HCT116 (cell line): Measurements from ENCODE around the gene MORN2. TPM values are rescaled to one million over a fixed set of nuclear protein-coding genes. Genes with fewer than 3 reads are reported as not detected.

Experiments used
- ATAC-seq: fragments of 200-7000 bp; cut with Tn5 transposase; 2 replicates; pipeline ENCODE4 v1.9.1; 2020; ENCODE audit warnings: mild to moderate bottlenecking, moderate library complexity
- BruUV-seq: library from RNA; stranded (reverse); fragments of 400-500 nt; replicated peaks from 2 replicates; lab custom pipeline; 2021; lab: Mats Ljungman, UMichigan
- CTCF ChIA-PET: fragments of 300-600 bp; sonication (Branson Sonifier 250); formaldehyde crosslinking; loops from one replicate; lab custom pipeline; 2021; ENCODE audit warnings: antibody characterized with exemption; lab: Charles Lee
- POLR2A ChIA-PET: fragments of 300-600, 350-600 bp; sonication (Branson Sonifier 250); formaldehyde crosslinking; loops from one replicate; lab custom pipeline; 2021; ENCODE audit warnings: antibody characterized with exemption; lab: Charles Lee
- RAD21 ChIA-PET, 2 experiments: fragments of 300-600 bp; sonication (Branson Sonifier 250); formaldehyde crosslinking; loops; one replicate each; lab custom pipeline; 2023; ENCODE audit warnings: low total read pairs in 2 of 2; ENCODE audit not compliant: uncharacterized antibody in 2 of 2, unreplicated experiment in 2 of 2, low non-redundant PET in 1 of 2; lab: Charles Lee
- DNase-seq: peaks from one replicate; pipeline ENCODE4 v3.0.0-alpha.2; 2010; ENCODE audit warnings: low read depth, low spot score
- H2AFZ ChIP-seq: fragments of 200-600 bp; shearing (Covaris generic), sonication (generic); 2 replicates; pipeline ENCODE4 v1.6.1; 2017; ENCODE audit warnings: low read depth, mixed run types, mixed read lengths, antibody characterized with exemption, low read length; ENCODE audit not compliant: poor library complexity, severe bottlenecking
- H3K27ac ChIP-seq: 2 replicates; pipeline ENCODE4 v1.5.1; 2012; ENCODE audit warnings: low read depth, low read length
- H3K27me3 ChIP-seq: fragments of 200-600 bp; sonication (generic); 2 replicates; pipeline ENCODE4 v1.6.1; 2016; ENCODE audit warnings: mixed run types, low read length, mixed read lengths; ENCODE audit not compliant: insufficient read depth
- H3K36me3 ChIP-seq, 2 experiments: fragments of 200-500 bp in 1 of 2; fragments of 200-600 bp in 1 of 2; sonication (Bioruptor generic) in 1 of 2; sonication (generic) in 1 of 2; 2 replicates each; pipeline versions ENCODE4 v1.5.1 to v1.6.1; 2014 to 2016; ENCODE audit warnings: low read length in 2 of 2, inconsistent platforms in 1 of 2, mixed read lengths in 1 of 2, mixed run types in 1 of 2; ENCODE audit not compliant: insufficient read depth in 2 of 2, control insufficient read depth in 1 of 2
- H3K4me1 ChIP-seq, 2 experiments: fragments of 200-600 bp in 1 of 2; sonication (generic) in 1 of 2; 2 replicates each; pipeline versions ENCODE4 v1.5.1 to v1.6.1; 2012 to 2017; ENCODE audit warnings: low read length in 2 of 2, inconsistent platforms in 1 of 2, mild to moderate bottlenecking in 1 of 2, mixed read lengths in 1 of 2, mixed run types in 1 of 2, moderate library complexity in 1 of 2; ENCODE audit not compliant: insufficient read depth in 2 of 2, control insufficient read depth in 1 of 2
- H3K4me2 ChIP-seq: fragments of 200-600 bp; sonication (generic); 2 replicates; pipeline ENCODE4 v1.6.1; 2017; ENCODE audit warnings: mixed run types, low read length, mixed read lengths
- H3K4me3 ChIP-seq, 2 experiments: fragments of 200-600 bp in 1 of 2; sonication (generic) in 1 of 2; replicated peaks in 1 of 2; 2 replicates each; pipeline ENCODE4 v1.5.1; 2011 to 2016; ENCODE audit warnings: low read length in 2 of 2, control low read depth in 1 of 2, low read depth in 1 of 2, mild to moderate bottlenecking in 1 of 2, mixed read lengths in 1 of 2, mixed run types in 1 of 2
- H3K79me2 ChIP-seq: fragments of 200-600 bp; sonication (generic); 2 replicates; pipeline ENCODE4 v1.6.1; 2017; ENCODE audit warnings: mild to moderate bottlenecking, mixed run types, low read length, moderate library complexity, mixed read lengths; ENCODE audit not compliant: insufficient read depth
- H3K9ac ChIP-seq: fragments of 200-600 bp; sonication (generic); 2 replicates; pipeline ENCODE4 v1.6.1; 2016; ENCODE audit warnings: low read length, mixed read lengths
- H3K9me2 ChIP-seq: fragments of 200-600 bp; sonication (generic), shearing (Covaris generic); 2 replicates; pipeline ENCODE4 v1.6.1; 2017; ENCODE audit warnings: mixed run types, mild to moderate bottlenecking, moderate library complexity; ENCODE audit not compliant: insufficient read depth
- H3K9me3 ChIP-seq, 2 experiments: fragments of 200-500 bp in 1 of 2; fragments of 200-600 bp in 1 of 2; sonication (Bioruptor generic) in 1 of 2; sonication (generic) in 1 of 2; 2 replicates each; pipeline ENCODE4 v1.6.1; 2014 to 2017; ENCODE audit warnings: low read length in 2 of 2, mixed read lengths in 2 of 2, inconsistent platforms in 1 of 2, low read depth in 1 of 2, mild to moderate bottlenecking in 1 of 2, mixed run types in 1 of 2, moderate library complexity in 1 of 2; ENCODE audit not compliant: control insufficient read depth in 1 of 2, insufficient read depth in 1 of 2
- H4K20me1 ChIP-seq: fragments of 200-600 bp; sonication (generic), shearing (Covaris generic); 2 replicates; pipeline ENCODE4 v1.6.1; 2017; ENCODE audit warnings: mixed run types, mild to moderate bottlenecking, moderate library complexity; ENCODE audit not compliant: insufficient read depth
- ATF3 ChIP-seq: IDR thresholded peaks from 2 replicates; pipeline ENCODE4 v1.6.1; 2012
- CEBPB ChIP-seq: IDR thresholded peaks from 2 replicates; pipeline ENCODE4 v1.6.1; 2012; ENCODE audit warnings: low read depth
- CTCF ChIP-seq, 3 experiments: fragments of 200-600 bp in 1 of 3; sonication (generic) in 1 of 3; IDR thresholded peaks in 2 of 3; conservative IDR thresholded peaks in 1 of 3; 2 replicates each; pipeline ENCODE4 v1.5.1; 2012 to 2017; ENCODE audit warnings: low read depth in 2 of 3, low read length in 2 of 3, antibody characterized with exemption in 1 of 3, borderline replicate concordance in 1 of 3, control low read depth in 1 of 3, mild to moderate bottlenecking in 1 of 3, mixed read lengths in 1 of 3, mixed run types in 1 of 3, moderate library complexity in 1 of 3; ENCODE audit not compliant: insufficient read depth in 1 of 3
- EGR1 ChIP-seq: IDR thresholded peaks from 2 replicates; pipeline ENCODE4 v1.6.1; 2012; ENCODE audit warnings: low read depth
- EZH2phosphoT487 ChIP-seq: fragments of 200-600 bp; IDR thresholded peaks from 2 replicates; pipeline ENCODE4 v1.6.1; 2018; ENCODE audit warnings: antibody characterized with exemption, borderline replicate concordance
- FOSL1 ChIP-seq: IDR thresholded peaks from 2 replicates; pipeline ENCODE4 v1.6.1; 2012; ENCODE audit warnings: low read depth
- JUND ChIP-seq: IDR thresholded peaks from 2 replicates; pipeline ENCODE4 v1.6.1; 2012
- MAX ChIP-seq: IDR thresholded peaks from 2 replicates; pipeline ENCODE4 v1.6.1; 2012
- POLR2A ChIP-seq: IDR thresholded peaks from 2 replicates; pipeline ENCODE4 v1.7.0; 2011; ENCODE audit warnings: borderline replicate concordance; ENCODE audit not compliant: insufficient read depth, insufficient read length; ENCODE audit errors: extremely low read depth
- POLR2AphosphoS5 ChIP-seq: IDR thresholded peaks from 2 replicates; pipeline ENCODE4 v1.6.1; 2011; ENCODE audit warnings: mild to moderate bottlenecking, low read depth, low read length, moderate library complexity
- RAD21 ChIP-seq: IDR thresholded peaks from 2 replicates; pipeline ENCODE4 v1.6.1; 2012; ENCODE audit warnings: low read depth, mild to moderate bottlenecking
- SIN3A ChIP-seq: IDR thresholded peaks from 2 replicates; pipeline ENCODE4 v1.6.1; 2012; ENCODE audit warnings: low read depth
- ZBTB33 ChIP-seq: IDR thresholded peaks from 2 replicates; pipeline ENCODE4 v1.6.1; 2011; ENCODE audit warnings: mild to moderate bottlenecking, low read length, moderate library complexity; ENCODE audit not compliant: insufficient replicate concordance; ENCODE audit errors: extremely low read depth
- ZFX ChIP-seq: fragments of 450-650 bp; IDR thresholded peaks from 2 replicates; pipeline ENCODE4 v1.6.1; 2017
- intact Hi-C: fragments of 100-400 bp; cut with micrococcal nuclease; formaldehyde crosslinking; loops from 2 replicates; pipeline ENCODE4 v1.10.0; 2022
- total RNA-seq: library from RNA; stranded (reverse); gene quantifications from one replicate; pipeline ENCODE4 v1.2.1, GENCODE V29; 2021; ENCODE audit not compliant: unreplicated experiment

MORN2 gene
- total RNA-seq, 1 experiment from 2014 or later: 11.9 TPM

- ChIA-PET CTCF (no interaction called here), POLR2A (interaction anchor here (1.1 kb wide), 1 partner anchor 22 kb away, joined by 3 read pairs; the partner anchor contains the start of genes DHX57 and MORN2), RAD21 (no interaction called here)
- Histone ChIP-seq H3K79me2 (no peaks in the 10 kb centered on the region), H3K4me3 (no peak overlapping the region), H3K4me2 (no peak overlapping the region), H3K9me3 (no peaks in the 10 kb centered on the region), H3K27ac (no peak overlapping the region), H3K9ac (no peak overlapping the region), H4K20me1 (no peaks in the 10 kb centered on the region), H3K36me3 (no peaks in the 10 kb centered on the region), H3K27me3 (no peaks in the 10 kb centered on the region), H3K9me2 (no peaks in the 10 kb centered on the region), H3K4me1 (no peaks in the 10 kb centered on the region), H2AFZ (no peak overlapping the region)
- DNase-seq (no peak), ATAC-seq (no peak)
- TF ChIP-seq FOSL1 (no peak), EGR1 (no peak), MAX (no peak), ZFX (no peak)
- intact Hi-C loops: no loop called here
- BruUV-seq: no TSS peak
Observed at GRCh38 chr2:38898256-38898655, 22.5 kb downstream of the MORN2 start.

- Histone ChIP-seq H3K9me3 (no peaks in the 10 kb centered on the region), H3K27me3 (no peaks in the 10 kb centered on the region), H3K4me3 (no peak overlapping the region), H3K9me2 (no peaks in the 10 kb centered on the region), H3K27ac (no peak overlapping the region), H3K79me2 (no peaks in the 10 kb centered on the region), H3K4me2 (no peak overlapping the region), H3K9ac (no peak overlapping the region), H3K36me3 (no peaks in the 10 kb centered on the region), H2AFZ (no peak overlapping the region), H4K20me1 (no peaks in the 10 kb centered on the region), H3K4me1 (no peaks in the 10 kb centered on the region)
- ChIA-PET CTCF (no interaction called here), RAD21 (no interaction called here), POLR2A (no interaction called here)
- no peak for DNase-seq
- no peak for ATAC-seq
- no TSS peak for BruUV-seq
- intact Hi-C loops: no loop called here
- TF ChIP-seq CTCF (IDR thresholded peaks at IDR 0.05 in 2 of 3, conservative IDR thresholded peaks at IDR 0.05 in 1 of 3; ENCODE audit: borderline replicate concordance in 1 of 3, insufficient read depth in 1 of 3, low read depth in 2 of 3, low read length in 2 of 3) (no peak), ATF3 (no peak), FOSL1 (no peak), RAD21 (no peak), POLR2AphosphoS5 (no peak), SIN3A (no peak), ZFX (no peak), POLR2A (no peak), ZBTB33 (no peak), EZH2phosphoT487 (no peak), JUND (no peak), MAX (no peak), CEBPB (no peak)
Observed at GRCh38 chr2:38900726-38901125, 24.9 kb downstream of the MORN2 start.
